Measurements from ENCODE around the gene PRELP.

DNA sequence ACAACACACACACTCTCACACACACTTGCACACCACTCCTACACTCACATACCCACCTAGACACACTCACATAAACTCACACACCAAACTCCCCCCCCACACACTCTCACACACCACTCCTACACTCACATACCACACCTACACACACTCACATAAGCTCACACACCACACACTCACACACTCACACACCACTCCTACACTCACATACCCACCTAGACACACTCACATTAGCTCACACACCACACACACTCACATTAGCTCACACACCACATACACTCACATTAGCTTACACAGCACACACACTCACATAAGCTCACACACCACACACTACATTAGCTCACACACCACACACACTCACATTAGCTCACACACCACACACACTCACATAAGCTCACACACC is 51.4 kb downstream of the PRELP start:
- TF ChIP-seq, protein P1, sequence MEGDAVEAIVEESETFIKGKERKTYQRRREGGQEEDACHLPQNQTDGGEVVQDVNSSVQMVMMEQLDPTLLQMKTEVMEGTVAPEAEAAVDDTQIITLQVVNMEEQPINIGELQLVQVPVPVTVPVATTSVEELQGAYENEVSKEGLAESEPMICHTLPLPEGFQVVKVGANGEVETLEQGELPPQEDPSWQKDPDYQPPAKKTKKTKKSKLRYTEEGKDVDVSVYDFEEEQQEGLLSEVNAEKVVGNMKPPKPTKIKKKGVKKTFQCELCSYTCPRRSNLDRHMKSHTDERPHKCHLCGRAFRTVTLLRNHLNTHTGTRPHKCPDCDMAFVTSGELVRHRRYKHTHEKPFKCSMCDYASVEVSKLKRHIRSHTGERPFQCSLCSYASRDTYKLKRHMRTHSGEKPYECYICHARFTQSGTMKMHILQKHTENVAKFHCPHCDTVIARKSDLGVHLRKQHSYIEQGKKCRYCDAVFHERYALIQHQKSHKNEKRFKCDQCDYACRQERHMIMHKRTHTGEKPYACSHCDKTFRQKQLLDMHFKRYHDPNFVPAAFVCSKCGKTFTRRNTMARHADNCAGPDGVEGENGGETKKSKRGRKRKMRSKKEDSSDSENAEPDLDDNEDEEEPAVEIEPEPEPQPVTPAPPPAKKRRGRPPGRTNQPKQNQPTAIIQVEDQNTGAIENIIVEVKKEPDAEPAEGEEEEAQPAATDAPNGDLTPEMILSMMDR (conservative IDR thresholded peaks at IDR 0.05 in 1 of 2, IDR thresholded peaks at IDR 0.05 in 1 of 2; ENCODE audit: extremely low read depth in 1 of 2, insufficient read depth in 1 of 2, low read depth in 1 of 2, low read length in 2 of 2), result no peak
- TF ChIP-seq EZH2 (IDR thresholded peaks at IDR 0.05; ENCODE audit: borderline replicate concordance, low read length), result no peak
